Smooth muscle cell (in vitro differentiated cells): Measurements from ENCODE around the gene KMT2B. TPM values are rescaled to one million over a fixed set of nuclear protein-coding genes. Genes with fewer than 3 reads are reported as not detected.
A peak's percentile ranks its signal among the peaks of the same experiment; 100 is the strongest.

ENCODE experiments used
- DNase-seq: peaks from one replicate; lab custom pipeline; 2025; ENCODE audit not compliant: unreplicated experiment; lab: John Stamatoyannopoulos, UW
- H2AFZ ChIP-seq: fragments of 200-600 bp; sonication (generic); 2 replicates; pipeline ENCODE4 v1.6.0; 2016; ENCODE audit warnings: antibody characterized with exemption, low read depth, mild to moderate bottlenecking
- H3F3A ChIP-seq: fragments of 200-600 bp; sonication (generic); 2 replicates; pipeline ENCODE4 v1.6.0; 2017; ENCODE audit warnings: antibody characterized with exemption, low read depth
- H3K27ac ChIP-seq: fragments of 200-600 bp; sonication (generic); 2 replicates; pipeline ENCODE4 v1.5.1; 2016; ENCODE audit warnings: low read depth, mild to moderate bottlenecking
- H3K27me3 ChIP-seq: fragments of 200-600 bp; sonication (generic); 2 replicates; pipeline ENCODE4 v1.6.1; 2016; ENCODE audit warnings: low read depth, mild to moderate bottlenecking
- H3K36me3 ChIP-seq: fragments of 200-600 bp; sonication (generic); 2 replicates; pipeline ENCODE4 v1.5.1; 2016; ENCODE audit warnings: low read depth
- H3K4me1 ChIP-seq: fragments of 200-600 bp; sonication (generic); 2 replicates; pipeline ENCODE4 v1.5.1; 2016; ENCODE audit warnings: low read depth
- H3K4me2 ChIP-seq: fragments of 200-600 bp; sonication (generic); 2 replicates; pipeline ENCODE4 v1.6.0; 2016; ENCODE audit warnings: mild to moderate bottlenecking
- H3K4me3 ChIP-seq: fragments of 200-600 bp; sonication (generic); 2 replicates; pipeline ENCODE4 v1.5.1; 2016; ENCODE audit warnings: mild to moderate bottlenecking
- H3K79me2 ChIP-seq: fragments of 200-600 bp; sonication (generic); 2 replicates; pipeline ENCODE4 v1.6.0; 2016; ENCODE audit warnings: low read depth, mild to moderate bottlenecking
- H3K9ac ChIP-seq: fragments of 200-600 bp; sonication (generic); 2 replicates; pipeline ENCODE4 v1.6.0; 2016; ENCODE audit warnings: low read depth
- H3K9me3 ChIP-seq: fragments of 200-600 bp; sonication (generic); replicated peaks from 2 replicates; pipeline ENCODE4 v1.5.1; 2016; ENCODE audit warnings: low read depth
- H4K20me1 ChIP-seq: fragments of 200-600 bp; sonication (generic); 2 replicates; pipeline ENCODE4 v1.6.0; 2016; ENCODE audit warnings: low read depth
- WGBS: methylation state at CpG from one replicate; pipeline ENCODE4 v1.1.7; 2016; ENCODE audit warnings: low lambda C conversion rate; 5-methylcytosine and 5-hydroxymethylcytosine counted together
- polyA plus RNA-seq: library from polyadenylated mRNA; unstranded; fragments of >200 nt; fragmentation: Nextera tagmentation; extraction: Ambion mirVana; gene quantifications from 2 replicates; pipeline ENCODE4 v1.2.1, GENCODE V29; 2016
- total RNA-seq: library from RNA; depleted of rRNA; stranded (reverse); fragments of >200 nt; gene quantifications from 2 replicates; pipeline ENCODE4 v1.2.3, GENCODE V29; 2014
- TF ChIP-seq, protein P1 (sequence below): fragments of 200-600 bp; sonication (generic); IDR thresholded peaks from 2 replicates; pipeline ENCODE4 v1.5.1; 2017; ENCODE audit warnings: borderline replicate concordance, mild to moderate bottlenecking, antibody characterized with exemption; ENCODE audit not compliant: insufficient read depth, poor library complexity, severe bottlenecking

The KMT2B gene
- total and polyA plus RNA-seq, 2 experiments from 2014 or later, result 8.8 to 31.1 TPM

DNA sequence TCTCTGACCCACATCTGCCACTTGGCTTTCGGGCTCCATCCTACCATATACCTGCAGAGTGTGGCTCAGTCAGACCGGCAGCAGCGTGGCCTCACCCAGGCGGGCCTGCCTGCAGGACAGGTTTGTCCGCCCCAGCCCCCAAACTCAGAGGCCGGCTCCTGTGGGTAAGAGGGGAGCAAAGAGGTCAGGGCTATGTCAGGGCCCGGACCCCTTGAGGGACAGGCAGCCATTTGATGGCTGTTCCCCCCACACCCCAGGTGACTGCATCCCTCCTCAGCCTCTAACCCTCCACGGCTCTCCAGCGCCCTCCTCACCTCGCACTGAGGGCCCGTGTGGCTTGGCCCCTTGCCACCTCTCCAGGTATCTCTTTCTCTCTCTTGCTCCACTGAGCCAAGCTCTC is 25.8 kb upstream of the KMT2B start:
- H4K20me1 ChIP-seq, result no peaks in the 10 kb centered on the region
- no peaks in the 10 kb centered on the region for H3K9me3 ChIP-seq
- H3K4me1 ChIP-seq, result no peaks in the 10 kb centered on the region
- no peak overlapping the region for H3K27ac ChIP-seq
- WGBS, result 82% methylated on average over 10 of the region's 11 CpGs
- H3F3A ChIP-seq, result no peaks in the 10 kb centered on the region
- H3K27me3 ChIP-seq, result no peaks in the 10 kb centered on the region
- H2AFZ ChIP-seq, result no peak overlapping the region
- no peak for DNase-seq
- H3K36me3 ChIP-seq, result no peaks in the 10 kb centered on the region
- no peak overlapping the region for H3K4me3 ChIP-seq
- no peak overlapping the region for H3K4me2 ChIP-seq
- H3K9ac ChIP-seq, result no peak overlapping the region
- TF ChIP-seq, protein P1, sequence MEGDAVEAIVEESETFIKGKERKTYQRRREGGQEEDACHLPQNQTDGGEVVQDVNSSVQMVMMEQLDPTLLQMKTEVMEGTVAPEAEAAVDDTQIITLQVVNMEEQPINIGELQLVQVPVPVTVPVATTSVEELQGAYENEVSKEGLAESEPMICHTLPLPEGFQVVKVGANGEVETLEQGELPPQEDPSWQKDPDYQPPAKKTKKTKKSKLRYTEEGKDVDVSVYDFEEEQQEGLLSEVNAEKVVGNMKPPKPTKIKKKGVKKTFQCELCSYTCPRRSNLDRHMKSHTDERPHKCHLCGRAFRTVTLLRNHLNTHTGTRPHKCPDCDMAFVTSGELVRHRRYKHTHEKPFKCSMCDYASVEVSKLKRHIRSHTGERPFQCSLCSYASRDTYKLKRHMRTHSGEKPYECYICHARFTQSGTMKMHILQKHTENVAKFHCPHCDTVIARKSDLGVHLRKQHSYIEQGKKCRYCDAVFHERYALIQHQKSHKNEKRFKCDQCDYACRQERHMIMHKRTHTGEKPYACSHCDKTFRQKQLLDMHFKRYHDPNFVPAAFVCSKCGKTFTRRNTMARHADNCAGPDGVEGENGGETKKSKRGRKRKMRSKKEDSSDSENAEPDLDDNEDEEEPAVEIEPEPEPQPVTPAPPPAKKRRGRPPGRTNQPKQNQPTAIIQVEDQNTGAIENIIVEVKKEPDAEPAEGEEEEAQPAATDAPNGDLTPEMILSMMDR, result no peak
- no peaks in the 10 kb centered on the region for H3K79me2 ChIP-seq

DNA sequence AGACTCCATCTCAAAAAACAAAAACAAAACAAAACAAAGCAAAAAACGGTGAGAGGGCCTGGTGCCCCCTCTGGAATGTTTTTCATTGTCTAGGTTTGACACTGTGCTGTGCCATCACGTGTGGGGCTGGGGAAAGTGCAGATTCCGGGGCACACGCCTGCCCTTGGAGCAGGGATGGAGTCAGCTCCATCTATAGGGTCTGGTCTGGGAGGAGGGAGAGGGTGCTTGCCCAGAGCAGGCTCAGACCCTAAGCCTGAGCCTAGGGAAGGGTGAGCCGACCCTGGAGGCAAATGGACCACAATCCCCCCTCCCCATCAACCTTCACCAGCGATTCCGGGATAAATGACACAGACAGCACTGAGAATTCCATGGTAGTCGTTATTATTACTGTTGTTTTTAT is 24.4 kb upstream of the KMT2B start:
- H3F3A ChIP-seq, result no peaks in the 10 kb centered on the region
- H4K20me1 ChIP-seq, result no peaks in the 10 kb centered on the region
- H3K27me3 ChIP-seq, result no peaks in the 10 kb centered on the region
- H3K9ac ChIP-seq, result no peak overlapping the region
- WGBS, result 25% methylated on average over 8 of the region's 8 CpGs
- H3K4me3 ChIP-seq, result no peak overlapping the region
- H3K4me2 ChIP-seq, result no peak overlapping the region
- H2AFZ ChIP-seq, result no peak overlapping the region
- DNase-seq, result no peak
- H3K36me3 ChIP-seq, result no peaks in the 10 kb centered on the region
- H3K4me1 ChIP-seq, result no peaks in the 10 kb centered on the region
- H3K9me3 ChIP-seq, result no peaks in the 10 kb centered on the region
- TF ChIP-seq, protein P1, result no peak
- H3K79me2 ChIP-seq, result no peaks in the 10 kb centered on the region
- H3K27ac ChIP-seq, result no peak overlapping the region

DNA sequence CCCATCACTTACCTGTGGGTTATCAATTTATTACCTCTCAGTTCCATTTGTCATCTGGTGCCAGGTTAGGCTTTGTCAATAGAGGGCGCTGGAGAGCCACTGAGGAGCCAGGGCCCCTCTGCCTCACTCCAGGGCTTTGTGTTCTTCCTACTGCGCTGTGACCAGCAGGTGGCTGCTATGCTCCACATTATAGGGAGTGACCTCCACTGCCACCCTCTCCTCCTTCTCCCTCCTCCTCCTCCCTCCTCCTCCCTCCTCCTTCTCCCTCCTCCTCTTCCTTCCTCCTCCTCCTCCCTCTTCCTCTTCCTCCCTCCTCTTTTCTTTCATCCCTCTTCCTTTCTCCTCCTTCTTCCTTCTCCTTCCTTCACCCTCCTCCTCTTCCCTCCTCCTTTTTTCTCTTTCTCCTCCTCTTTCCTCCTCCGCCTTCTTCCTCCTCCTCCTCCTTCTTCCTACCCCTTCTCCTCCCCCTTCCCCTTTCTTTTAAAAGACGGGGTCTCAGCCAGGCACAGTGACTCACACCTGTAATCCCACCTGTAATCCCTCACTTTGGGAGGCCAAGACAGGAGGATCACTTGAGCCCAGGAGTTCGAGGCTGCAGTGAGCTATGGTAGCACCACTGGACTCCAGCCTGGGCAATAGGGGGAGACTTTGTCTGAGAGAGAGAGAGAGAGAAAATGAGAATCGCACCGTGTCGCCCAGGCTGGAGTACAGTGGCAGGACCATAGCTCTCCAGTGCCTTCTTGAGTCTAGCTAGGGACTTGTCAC is 23.8 kb upstream of the KMT2B start:
- no peak overlapping the region for H2AFZ ChIP-seq
- no peaks in the 10 kb centered on the region for H4K20me1 ChIP-seq
- H3K9ac ChIP-seq, result no peak overlapping the region
- 46% methylated on average over 8 of the region's 8 CpGs for WGBS
- no peaks in the 10 kb centered on the region for H3K36me3 ChIP-seq
- H3K27ac ChIP-seq, result no peak overlapping the region
- no peak overlapping the region for H3K4me3 ChIP-seq
- no peaks in the 10 kb centered on the region for H3K27me3 ChIP-seq
- H3K79me2 ChIP-seq, result no peaks in the 10 kb centered on the region
- H3K9me3 ChIP-seq, result no peaks in the 10 kb centered on the region
- H3K4me1 ChIP-seq, result no peaks in the 10 kb centered on the region
- TF ChIP-seq, protein P1, result peak; percentile 93
- no peaks in the 10 kb centered on the region for H3F3A ChIP-seq
- peak; percentile 33 for DNase-seq
- H3K4me2 ChIP-seq, result no peak overlapping the region

DNA sequence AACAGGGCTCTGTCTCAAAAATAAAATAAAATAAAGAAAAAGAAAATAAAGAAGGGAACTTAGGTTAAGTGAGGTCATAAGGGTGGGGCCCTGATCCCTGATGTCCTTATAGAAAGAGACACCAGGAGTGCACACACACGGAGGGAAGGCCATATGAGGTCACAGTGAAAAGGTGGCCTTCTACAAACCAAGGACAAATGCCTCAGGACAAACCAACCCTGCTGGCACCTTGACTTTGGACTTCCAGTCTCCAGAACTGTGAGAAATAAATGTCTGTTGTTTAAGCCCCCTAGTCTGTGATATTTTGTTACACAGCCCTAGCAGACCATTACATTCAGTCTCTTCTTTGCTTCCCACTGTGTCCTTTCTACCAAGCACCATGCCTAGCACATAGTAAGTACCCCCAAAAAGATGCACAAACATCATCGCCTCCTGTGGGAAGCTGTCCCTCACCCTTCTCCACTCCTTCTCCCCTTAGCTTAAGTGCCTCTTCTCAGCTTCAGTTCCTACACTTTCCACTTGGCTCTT is 21.8 kb upstream of the KMT2B start:
- no peaks in the 10 kb centered on the region for H3K9me3 ChIP-seq
- TF ChIP-seq, protein P1, result no peak
- no peak overlapping the region for H2AFZ ChIP-seq
- DNase-seq, result no peak
- H3K27me3 ChIP-seq, result no peaks in the 10 kb centered on the region
- no peaks in the 10 kb centered on the region for H3K36me3 ChIP-seq
- no peaks in the 10 kb centered on the region for H3F3A ChIP-seq
- H3K4me2 ChIP-seq, result no peak overlapping the region
- H4K20me1 ChIP-seq, result no peaks in the 10 kb centered on the region
- no peak overlapping the region for H3K9ac ChIP-seq
- 87% methylated on average over 2 of the region's 2 CpGs for WGBS
- no peaks in the 10 kb centered on the region for H3K79me2 ChIP-seq
- no peak overlapping the region for H3K4me3 ChIP-seq
- H3K4me1 ChIP-seq, result no peaks in the 10 kb centered on the region
- no peak overlapping the region for H3K27ac ChIP-seq
